Measurements from ENCODE around the gene ANKIB1.

The ANKIB1 gene

DNA sequence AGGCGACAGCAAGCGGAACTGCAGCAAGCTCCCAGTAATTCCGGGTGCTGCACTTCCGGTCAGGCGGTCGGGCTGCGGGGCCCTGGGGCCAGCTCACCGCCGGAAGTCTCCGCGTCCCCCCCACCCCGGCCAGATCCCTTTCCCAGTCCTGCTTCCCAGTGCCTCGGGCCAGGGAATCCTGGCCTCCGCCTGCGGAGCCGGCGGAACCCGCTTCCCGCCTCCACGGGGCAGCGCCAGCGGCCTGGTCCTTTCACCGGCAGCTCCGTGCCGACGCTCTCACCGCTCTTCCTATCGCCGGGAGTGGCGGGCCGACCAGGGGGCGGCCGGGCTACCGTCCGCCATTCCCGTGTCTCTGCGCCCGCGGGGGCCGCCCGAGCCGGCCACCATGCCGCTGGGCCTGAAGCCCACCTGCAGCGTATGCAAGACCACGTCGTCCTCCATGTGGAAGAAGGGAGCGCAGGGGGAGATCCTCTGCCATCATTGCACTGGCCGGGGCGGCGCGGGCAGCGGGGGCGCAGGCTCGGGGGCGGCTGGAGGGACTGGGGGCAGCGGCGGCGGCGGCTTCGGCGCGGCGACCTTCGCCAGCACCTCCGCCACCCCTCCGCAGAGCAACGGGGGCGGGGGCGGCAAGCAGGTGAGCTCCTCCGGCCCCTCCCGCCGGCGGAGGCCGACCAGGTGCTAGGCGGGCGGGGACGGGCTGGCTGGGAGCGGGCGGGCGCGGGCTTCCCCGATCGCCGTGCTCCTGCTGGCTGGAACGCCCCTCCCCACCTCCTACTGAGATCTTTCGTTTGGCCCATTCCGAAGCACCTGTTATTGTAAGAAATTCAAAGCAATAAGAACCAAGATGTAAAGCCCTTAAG lies 201.8 kb downstream of the ANKIB1 start, which contains the start of gene GATAD1:
Gene GATAD1 (plus strand): TSS at position 138 of the 860 bp plus-strand sequence. CDS start 248 bp downstream, at position 386.
- Mint-ChIP-seq H3K36me3 (ENCODE audit: low read depth) (peaks cover 25% of the 10 kb centered on the region), H3K27ac (peak within 1 kb of the TSS; percentile 88), H3K4me1 (ENCODE audit: low read depth) (peaks cover 9% of the 10 kb centered on the region), H3K4me3 (peak within 1 kb of the TSS; percentile 88), H3K27me3 (no peaks in the 10 kb centered on the region), H3K9me3 (peaks cover 4% of the 10 kb centered on the region)
- intact Hi-C loops (cut with micrococcal nuclease) = loop anchor here (1.0 to 5.0 kb wide), 7 partner anchors 23 to 615 kb away; partner anchors contain the start of genes CYP51A1, LRRD1, MTERF1 and PEX1

DNA sequence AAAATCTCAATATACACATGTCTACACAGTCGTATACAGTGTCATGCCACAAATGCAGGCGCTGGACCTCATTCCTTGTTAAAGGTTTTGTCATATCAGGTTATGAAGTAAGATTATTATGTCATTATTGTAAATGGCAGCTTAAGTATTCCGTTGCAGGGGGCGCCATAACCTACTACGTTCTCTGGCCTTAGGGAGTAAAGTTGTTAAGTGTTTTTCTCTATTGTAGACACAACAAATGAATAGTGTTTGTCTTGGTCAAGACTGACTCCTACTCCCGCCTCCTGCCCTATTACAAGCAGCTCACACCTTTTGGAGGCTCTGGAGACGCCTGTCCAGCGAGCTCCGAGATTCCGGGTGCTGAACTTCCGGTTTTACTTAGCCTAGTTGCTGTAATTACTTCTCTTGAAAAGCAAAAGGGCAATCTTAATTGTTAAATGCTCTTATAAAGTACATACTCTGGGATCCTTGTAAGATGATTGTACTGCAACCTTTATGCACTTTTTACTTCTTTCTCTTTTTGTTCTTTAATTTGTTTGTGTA lies 202.5 kb downstream of the ANKIB1 start:
- H3K4me3 Mint-ChIP-seq = peak overlapping the region; percentile 88
- peak overlapping the region; percentile 88 for H3K27ac Mint-ChIP-seq
- H3K27me3 Mint-ChIP-seq = no peaks in the 10 kb centered on the region
- H3K36me3 Mint-ChIP-seq (ENCODE audit: low read depth) = peaks cover 32% of the 10 kb centered on the region
- peaks cover 9% of the 10 kb centered on the region for H3K4me1 Mint-ChIP-seq (ENCODE audit: low read depth)
- no peaks in the 10 kb centered on the region for H3K9me3 Mint-ChIP-seq
- intact Hi-C loops (cut with micrococcal nuclease) = loop anchor here (1.0 to 5.0 kb wide), 5 partner anchors 79 to 616 kb away; partner anchors contain the start of genes CYP51A1, LRRD1, MTERF1 and PEX1

Data from dendritic cell treated with granulocyte-macrophage colony-stimulating factor and Interleukin-4, amounts not matched to agents 40 ng/mL and 50 ng/mL, for 4 days (primary cell).